HG03025 (cell line): Measurements from ENCODE around the gene TH.

ENCODE experiments used
- ATAC-seq: cut with Tn5 transposase; IDR thresholded peaks from one replicate; pipeline ENCODE4 v1.9.1; 2021; ENCODE audit warnings: mild to moderate bottlenecking, moderate library complexity; ENCODE audit not compliant: unreplicated experiment, low FRiP score

Gene TH

DNA sequence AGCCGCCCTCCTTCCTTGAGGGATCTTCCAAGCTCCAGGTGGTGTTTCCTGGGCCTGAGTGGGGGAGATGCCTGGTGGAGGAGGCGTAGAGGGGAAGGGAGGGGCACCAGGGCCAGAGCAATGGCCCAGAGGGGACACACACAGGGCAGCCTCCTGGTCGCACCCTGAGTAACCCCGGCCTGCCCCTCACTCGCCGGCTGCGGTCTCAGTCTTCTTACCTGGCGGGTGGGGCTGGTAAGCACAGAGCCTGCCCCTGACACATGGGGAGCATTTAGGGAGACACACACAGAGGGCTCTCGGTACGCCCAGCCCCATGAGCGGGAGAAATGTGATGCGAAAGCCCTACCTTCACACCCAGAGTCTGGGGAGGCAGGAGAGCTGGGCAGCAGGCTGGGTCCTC, 56.3 kb downstream of the TH start:
- ATAC-seq: no peak

DNA sequence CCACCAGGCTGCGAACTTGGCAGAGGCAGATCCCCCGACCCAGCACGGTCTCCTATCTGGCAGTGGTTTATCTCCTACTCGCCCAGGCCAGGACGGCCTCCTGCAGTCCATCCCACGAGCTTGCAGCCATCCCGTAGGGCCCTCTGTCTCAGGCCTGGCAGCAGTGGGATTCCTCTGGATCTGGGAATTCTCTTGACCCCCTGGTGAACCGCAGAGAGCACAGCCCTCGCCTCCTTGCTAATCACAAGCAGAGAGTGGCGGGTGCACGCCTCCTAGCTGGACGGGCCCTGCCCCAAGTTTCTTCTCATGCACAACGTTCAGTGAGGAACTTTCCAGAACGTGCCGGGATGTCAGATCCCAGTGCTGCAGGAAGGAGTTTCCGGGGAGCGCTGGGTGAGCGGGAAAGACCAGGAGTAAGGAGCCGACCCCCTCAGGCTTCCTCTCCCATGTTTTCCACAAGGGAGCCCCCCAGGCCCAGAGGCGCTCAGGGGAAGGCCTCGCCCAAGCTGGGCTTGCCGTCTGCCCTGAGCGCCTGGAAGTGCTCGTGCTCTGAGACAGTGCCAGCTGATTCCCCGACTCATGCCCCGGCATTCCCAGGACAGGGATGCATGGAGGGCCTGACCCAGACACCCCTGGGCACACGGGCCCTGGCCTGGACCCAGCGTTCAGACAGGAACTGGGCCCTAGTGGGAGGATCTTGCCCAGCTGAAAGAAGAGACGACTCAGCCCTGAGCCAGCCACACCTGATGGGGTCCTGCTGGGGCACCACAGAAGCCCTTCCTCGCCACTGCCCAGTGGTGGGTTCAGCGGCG, 57.0 kb downstream of the TH start:
- ATAC-seq: no peak
